Endothelial cell of umbilical vein (primary cell): ENCODE data around the gene MDFIC. TPM values are rescaled to one million over a fixed set of nuclear protein-coding genes. Genes with fewer than 3 reads are reported as not detected.

ENCODE experiments used
- BruUV-seq: library from RNA; stranded (reverse); fragments of 400-500 nt; replicated peaks from 2 replicates; lab custom pipeline; 2021; lab: Mats Ljungman, UMichigan
- CTCF ChIA-PET: fragments of 300-600, 350-600 bp; sonication (Branson Sonifier 250); formaldehyde crosslinking; loops from one replicate; lab custom pipeline; 2021; ENCODE audit warnings: antibody characterized with exemption, inconsistent platforms; lab: Charles Lee
- POLR2A ChIA-PET: fragments of 300-600, 350-600 bp; sonication (Branson Sonifier 250); formaldehyde crosslinking; loops from one replicate; lab custom pipeline; 2021; ENCODE audit warnings: antibody characterized with exemption, inconsistent platforms; lab: Charles Lee
- DNase-seq: peaks from one replicate; pipeline ENCODE4 v3.0.0-alpha.2; 2011; ENCODE audit warnings: low read depth, low spot score
- FAIRE-seq: peaks from 2 replicates; lab custom pipeline; 2011; peaks lifted over from hg19 to GRCh38; lab: Jason Lieb, UNC
- H2AFZ ChIP-seq: 2 replicates; pipeline ENCODE4 v1.6.0; 2012; ENCODE audit warnings: low read depth, low read length, control low read depth, inconsistent platforms
- H3K27ac ChIP-seq: 2 replicates; pipeline ENCODE4 v1.5.1; 2011; ENCODE audit warnings: low read depth, mild to moderate bottlenecking, control low read depth, low read length, moderate library complexity; ENCODE audit not compliant: insufficient read depth
- H3K27me3 ChIP-seq, 2 experiments: 2 replicates each; pipeline versions ENCODE4 v1.6.0 to v1.6.1; 2011; ENCODE audit warnings: low read length in 2 of 2, mixed read lengths in 1 of 2; ENCODE audit not compliant: control insufficient read depth in 2 of 2, insufficient read depth in 2 of 2
- H3K36me3 ChIP-seq, 2 experiments: 2 replicates in 1 of 2; 3 replicates in 1 of 2; pipeline ENCODE4 v1.5.1; 2011; ENCODE audit warnings: low read length in 2 of 2, mild to moderate bottlenecking in 1 of 2, moderate library complexity in 1 of 2; ENCODE audit not compliant: control insufficient read depth in 2 of 2, insufficient read depth in 2 of 2; ENCODE audit errors: extremely low read depth in 1 of 2
- H3K4me1 ChIP-seq: 3 replicates; pipeline ENCODE4 v1.5.1; 2011; ENCODE audit warnings: mild to moderate bottlenecking, low read length; ENCODE audit not compliant: control insufficient read depth, insufficient read depth; ENCODE audit errors: extremely low read depth
- H3K4me2 ChIP-seq: 2 replicates; pipeline ENCODE4 v1.6.1; 2011; ENCODE audit warnings: low read length, control low read depth, mixed read lengths; ENCODE audit not compliant: insufficient read depth
- H3K4me3 ChIP-seq, 3 experiments: fragments of 200-600 bp in 1 of 3; sonication (generic), shearing (Covaris generic) in 1 of 3; replicated peaks in 1 of 3; 2 replicates each; pipeline ENCODE4 v1.5.1; 2011 to 2016; ENCODE audit warnings: control low read depth in 3 of 3, low read length in 3 of 3, mild to moderate bottlenecking in 2 of 3, inconsistent platforms in 1 of 3, low read depth in 1 of 3, moderate library complexity in 1 of 3; ENCODE audit not compliant: insufficient read depth in 1 of 3
- H3K79me2 ChIP-seq: 2 replicates; pipeline ENCODE4 v1.6.0; 2012; ENCODE audit warnings: low read length, inconsistent platforms; ENCODE audit not compliant: control insufficient read depth, insufficient read depth
- H3K9ac ChIP-seq: replicated peaks from 2 replicates; pipeline ENCODE3; 2011; ENCODE audit warnings: low read length, control low read depth; ENCODE audit not compliant: insufficient read depth; ENCODE audit errors: extremely low read depth
- H3K9me1 ChIP-seq: replicated peaks from 3 replicates; pipeline ENCODE4 v1.6.0; 2011; ENCODE audit warnings: mild to moderate bottlenecking, low read length; ENCODE audit not compliant: control insufficient read depth, insufficient read depth; ENCODE audit errors: extremely low read depth
- H3K9me3 ChIP-seq: replicated peaks from 2 replicates; pipeline ENCODE4 v1.5.1; 2012; ENCODE audit warnings: low read length, inconsistent platforms; ENCODE audit not compliant: control insufficient read depth, insufficient read depth
- H4K20me1 ChIP-seq: replicated peaks from 2 replicates; pipeline ENCODE3; 2011; ENCODE audit warnings: mild to moderate bottlenecking, low read length; ENCODE audit not compliant: control insufficient read depth, insufficient read depth; ENCODE audit errors: extremely low read depth
- EZH2 ChIP-seq: IDR thresholded peaks from 2 replicates; pipeline ENCODE4 v1.6.1; 2012; ENCODE audit warnings: borderline replicate concordance, low read depth, mild to moderate bottlenecking, moderate library complexity, low read length, inconsistent platforms; ENCODE audit not compliant: severe bottlenecking
- FOS ChIP-seq: IDR thresholded peaks from 2 replicates; pipeline ENCODE4 v1.6.1; 2011; ENCODE audit warnings: mild to moderate bottlenecking, low read length, moderate library complexity, borderline replicate concordance; ENCODE audit not compliant: insufficient read depth
- GATA2 ChIP-seq: IDR thresholded peaks from 2 replicates; pipeline ENCODE4 v1.7.0; 2011; ENCODE audit warnings: low read depth, mild to moderate bottlenecking, moderate library complexity, mixed read lengths, low read length; ENCODE audit not compliant: insufficient read length, insufficient read depth
- JUN ChIP-seq: IDR thresholded peaks from 2 replicates; pipeline ENCODE4 v1.6.1; 2011; ENCODE audit warnings: borderline replicate concordance, low read depth; ENCODE audit not compliant: insufficient read length, insufficient read depth
- MYC ChIP-seq: IDR thresholded peaks from one replicate; pipeline ENCODE4 v1.6.1; 2011; ENCODE audit warnings: mild to moderate bottlenecking, low read depth, low read length
- POLR2A ChIP-seq: IDR thresholded peaks from 2 replicates; pipeline ENCODE4 v1.6.1; 2012; ENCODE audit warnings: low read depth, mild to moderate bottlenecking, control low read depth, low read length
- POLR2AphosphoS5 ChIP-seq: IDR thresholded peaks from 2 replicates; pipeline ENCODE4 v1.6.1; 2012; ENCODE audit warnings: low read depth, mild to moderate bottlenecking, control low read depth, low read length, moderate library complexity; ENCODE audit not compliant: insufficient read depth
- dilution Hi-C: fragments of 300-500 bp; cut with MboI; formaldehyde crosslinking; loops from one replicate; pipeline ENCODE4 v1.15.0; 2019; ENCODE audit warnings: low sequenced_read_pairs; ENCODE audit not compliant: extremely low pct_ligation_motif_present
- intact Hi-C: fragments of 100-400 bp; cut with micrococcal nuclease; formaldehyde crosslinking; loops from one replicate; pipeline ENCODE4 v1.10.0; 2022
- polyA plus RNA-seq, 4 experiments: library from polyadenylated mRNA; depleted of rRNA in 3 of 4; stranded (reverse) in 3 of 4; unstranded in 1 of 4; fragments of >200 nt; gene quantifications; 2 replicates each; pipeline versions ENCODE4 v1.2.1 to v1.2.3, GENCODE V29; 2011 to 2012; ENCODE audit warnings: missing spikeins in 1 of 4
- total RNA-seq: library from RNA; stranded (reverse); gene quantifications from 2 replicates; pipeline ENCODE4 v1.2.3, GENCODE V29; 2021
- TF ChIP-seq, protein P1 (sequence below), 2 donors: IDR thresholded peaks; 1 replicate in 1 of 2; 2 replicates in 1 of 2; pipeline ENCODE4 v1.5.1; 2011; ENCODE audit warnings: low read length in 2 of 2, mild to moderate bottlenecking in 2 of 2, moderate library complexity in 2 of 2, control low read depth in 1 of 2, inconsistent platforms in 1 of 2, low read depth in 1 of 2; ENCODE audit not compliant: insufficient read depth in 1 of 2; ENCODE audit errors: extremely low read depth in 1 of 2
- TF ChIP-seq, protein P2 (sequence below): IDR thresholded peaks from 2 replicates; pipeline ENCODE4 v1.6.1; 2011; ENCODE audit not compliant: insufficient read depth, insufficient read length

Gene MDFIC
- total and polyA plus RNA-seq, 2 donors (not counting 3 experiments of a cell fraction or from before 2014, with no cell fraction given), result 6.5 to 14.2 TPM

DNA sequence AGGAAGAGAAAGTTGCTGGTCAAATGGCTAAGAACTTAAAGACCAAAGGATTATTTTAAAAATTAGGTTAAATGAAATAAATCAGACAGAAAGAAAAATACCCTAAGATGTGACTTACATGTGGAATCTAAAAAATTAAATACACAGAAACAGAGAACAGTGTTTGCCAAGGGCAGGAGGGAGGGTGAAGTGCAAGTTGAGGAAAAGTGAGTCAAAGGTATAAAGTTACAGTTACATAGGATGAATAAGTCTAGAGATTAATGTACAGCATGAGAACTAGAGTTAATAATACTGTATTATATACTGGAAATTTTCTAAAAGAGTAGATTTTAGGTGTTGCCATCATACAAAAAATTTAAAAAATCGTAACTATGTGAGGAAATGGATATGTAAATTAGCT lies 146.3 kb downstream of the MDFIC start:
- no peak for FAIRE-seq
- intact Hi-C loops (no loop called here), dilution Hi-C loops (no loop called here)
- H4K20me1 ChIP-seq, result no peaks in the 10 kb centered on the region
- H3K27me3 ChIP-seq, result peaks cover 0 to 2% of the 10 kb centered on the region in 2 experiments
- no peak overlapping the region for H3K4me2 ChIP-seq
- H3K79me2 ChIP-seq, result no peaks in the 10 kb centered on the region
- no peak overlapping the region for H3K27ac ChIP-seq
- BruUV-seq, result no TSS peak
- no peak overlapping the region for H2AFZ ChIP-seq
- H3K9me1 ChIP-seq, result no peaks in the 10 kb centered on the region
- H3K4me3 ChIP-seq, result no peak overlapping the region
- TF ChIP-seq, protein P1, sequence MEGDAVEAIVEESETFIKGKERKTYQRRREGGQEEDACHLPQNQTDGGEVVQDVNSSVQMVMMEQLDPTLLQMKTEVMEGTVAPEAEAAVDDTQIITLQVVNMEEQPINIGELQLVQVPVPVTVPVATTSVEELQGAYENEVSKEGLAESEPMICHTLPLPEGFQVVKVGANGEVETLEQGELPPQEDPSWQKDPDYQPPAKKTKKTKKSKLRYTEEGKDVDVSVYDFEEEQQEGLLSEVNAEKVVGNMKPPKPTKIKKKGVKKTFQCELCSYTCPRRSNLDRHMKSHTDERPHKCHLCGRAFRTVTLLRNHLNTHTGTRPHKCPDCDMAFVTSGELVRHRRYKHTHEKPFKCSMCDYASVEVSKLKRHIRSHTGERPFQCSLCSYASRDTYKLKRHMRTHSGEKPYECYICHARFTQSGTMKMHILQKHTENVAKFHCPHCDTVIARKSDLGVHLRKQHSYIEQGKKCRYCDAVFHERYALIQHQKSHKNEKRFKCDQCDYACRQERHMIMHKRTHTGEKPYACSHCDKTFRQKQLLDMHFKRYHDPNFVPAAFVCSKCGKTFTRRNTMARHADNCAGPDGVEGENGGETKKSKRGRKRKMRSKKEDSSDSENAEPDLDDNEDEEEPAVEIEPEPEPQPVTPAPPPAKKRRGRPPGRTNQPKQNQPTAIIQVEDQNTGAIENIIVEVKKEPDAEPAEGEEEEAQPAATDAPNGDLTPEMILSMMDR (IDR thresholded peaks at IDR 0.05; ENCODE audit: extremely low read depth in 1 of 2, insufficient read depth in 1 of 2, low read depth in 1 of 2, low read length in 2 of 2), result no peak
- TF ChIP-seq EZH2 (no peak), POLR2AphosphoS5 (no peak), GATA2 (no peak), POLR2A (no peak), MYC (no peak), FOS (no peak), JUN (no peak)
- TF ChIP-seq, protein P2, sequence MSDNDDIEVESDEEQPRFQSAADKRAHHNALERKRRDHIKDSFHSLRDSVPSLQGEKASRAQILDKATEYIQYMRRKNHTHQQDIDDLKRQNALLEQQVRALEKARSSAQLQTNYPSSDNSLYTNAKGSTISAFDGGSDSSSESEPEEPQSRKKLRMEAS, result no peak
- no peaks in the 10 kb centered on the region for H3K4me1 ChIP-seq
- ChIA-PET POLR2A (no interaction called here), CTCF (interaction anchor here (1.4 kb wide), 1 partner anchor 19 kb away, joined by 6 read pairs; no protein-coding TSS in a partner anchor)
- DNase-seq, result no peak
- H3K9me3 ChIP-seq, result no peaks in the 10 kb centered on the region
- H3K36me3 ChIP-seq, result no peaks in the 10 kb centered on the region
- no peak overlapping the region for H3K9ac ChIP-seq
